CD14-positive monocyte (primary cell): Measurements from ENCODE around the gene EOMES. TPM values are rescaled to one million over a fixed set of nuclear protein-coding genes. Genes with fewer than 3 reads are reported as not detected.

Experiments used
- DNase-seq, 3 donors: peaks; one replicate each; pipeline ENCODE4 v3.0.0-alpha.2; 2011 to 2022
- H2AFZ ChIP-seq: 2 replicates; pipeline ENCODE4 v1.6.0; 2012; ENCODE audit warnings: mild to moderate bottlenecking, low read depth, low read length, inconsistent platforms; ENCODE audit not compliant: insufficient read depth, poor library complexity, severe bottlenecking
- H3K27ac ChIP-seq, 2 donors: 1 replicate in 1 of 2; 2 replicates in 1 of 2; pipeline ENCODE4 v1.5.1; 2012 to 2013; ENCODE audit warnings: low read length in 2 of 2, control low read depth in 1 of 2, inconsistent platforms in 1 of 2, low read depth in 1 of 2, mild to moderate bottlenecking in 1 of 2
- H3K27me3 ChIP-seq, 2 donors: one replicate each; pipeline versions ENCODE4 v1.6.0 to v1.6.1; 2011 to 2013; ENCODE audit warnings: low read length in 2 of 2; ENCODE audit not compliant: control insufficient read depth in 2 of 2, insufficient read depth in 2 of 2
- H3K36me3 ChIP-seq, 2 donors: replicated peaks in 1 of 2; 1 replicate in 1 of 2; 2 replicates in 1 of 2; pipeline versions ENCODE4 v1.5.1 to v1.6.1; 2012 to 2013; ENCODE audit warnings: low read length in 2 of 2, control low read depth in 1 of 2, inconsistent platforms in 1 of 2, mild to moderate bottlenecking in 1 of 2; ENCODE audit not compliant: insufficient read depth in 2 of 2, control insufficient read depth in 1 of 2
- H3K4me1 ChIP-seq, 2 donors: 1 replicate in 1 of 2; 2 replicates in 1 of 2; pipeline versions ENCODE4 v1.5.1 to v1.6.1; 2012 to 2013; ENCODE audit warnings: low read length in 2 of 2, control low read depth in 1 of 2, inconsistent platforms in 1 of 2, mild to moderate bottlenecking in 1 of 2, moderate library complexity in 1 of 2; ENCODE audit not compliant: insufficient read depth in 2 of 2, control insufficient read depth in 1 of 2
- H3K4me2 ChIP-seq: replicated peaks from 2 replicates; pipeline ENCODE3; 2012; ENCODE audit warnings: low read length, moderate library complexity, mild to moderate bottlenecking; ENCODE audit not compliant: poor library complexity, severe bottlenecking; ENCODE audit errors: extremely low read depth
- H3K4me3 ChIP-seq, 3 experiments: fragments of 200-600 bp in 1 of 3; sonication (generic) in 1 of 3; replicated peaks in 1 of 3; 1 replicate in 2 of 3; 2 replicates in 1 of 3; pipeline ENCODE4 v1.5.1; 2011 to 2013; ENCODE audit warnings: low read length in 3 of 3, mild to moderate bottlenecking in 3 of 3, control low read depth in 2 of 3, low read depth in 2 of 3, inconsistent platforms in 1 of 3, moderate library complexity in 1 of 3
- H3K79me2 ChIP-seq: 2 replicates; pipeline ENCODE4 v1.6.0; 2012; ENCODE audit warnings: mild to moderate bottlenecking, control low read depth, inconsistent platforms, low read length, moderate library complexity; ENCODE audit not compliant: insufficient read depth
- H3K9ac ChIP-seq: 2 replicates; pipeline ENCODE4 v1.6.0; 2017; ENCODE audit warnings: low read length, mild to moderate bottlenecking; ENCODE audit not compliant: insufficient read depth, poor library complexity, severe bottlenecking
- H3K9me3 ChIP-seq, 2 donors: replicated peaks in 1 of 2; 1 replicate in 1 of 2; 2 replicates in 1 of 2; pipeline versions ENCODE4 v1.5.1 to v1.6.1; 2012 to 2013; ENCODE audit warnings: low read length in 2 of 2, control low read depth in 1 of 2; ENCODE audit not compliant: control insufficient read depth in 1 of 2, insufficient read depth in 1 of 2
- H4K20me1 ChIP-seq: 2 replicates; pipeline ENCODE4 v1.6.0; 2012; ENCODE audit warnings: mild to moderate bottlenecking, low read length, control low read depth, moderate library complexity; ENCODE audit not compliant: insufficient read depth
- H3K27ac Mint-ChIP-seq, 7 donors: one replicate each; pipeline ENCODE4 v1.8.0; 2020; ENCODE audit warnings: mild to moderate bottlenecking in 7 of 7, mixed read lengths in 7 of 7, moderate library complexity in 6 of 7, inconsistent platforms in 2 of 7
- H3K27me3 Mint-ChIP-seq, 3 donors: one replicate each; pipeline ENCODE4 v1.8.0; 2021 to 2022; ENCODE audit warnings: low read depth in 3 of 3, mild to moderate bottlenecking in 3 of 3, mixed read lengths in 3 of 3, moderate library complexity in 3 of 3, inconsistent platforms in 1 of 3
- H3K36me3 Mint-ChIP-seq, 2 donors: one replicate each; pipeline ENCODE4 v1.8.0; 2020; ENCODE audit warnings: mixed read lengths in 2 of 2, inconsistent platforms in 1 of 2, mild to moderate bottlenecking in 1 of 2
- H3K4me1 Mint-ChIP-seq: one replicate; pipeline ENCODE4 v1.8.0; 2020; ENCODE audit warnings: mild to moderate bottlenecking, mixed read lengths
- H3K4me3 Mint-ChIP-seq, 2 donors: one replicate each; pipeline ENCODE4 v1.8.0; 2020; ENCODE audit warnings: mild to moderate bottlenecking in 2 of 2, mixed read lengths in 2 of 2, moderate library complexity in 1 of 2
- H3K9me3 Mint-ChIP-seq, 7 donors: one replicate each; pipeline ENCODE4 v1.8.0; 2020 to 2022; ENCODE audit warnings: mixed read lengths in 7 of 7, mild to moderate bottlenecking in 6 of 7, moderate library complexity in 6 of 7, inconsistent platforms in 2 of 7
- CTCF ChIP-seq: fragments of 200-600 bp; IDR thresholded peaks from one replicate; pipeline ENCODE4 v1.8.0; 2022; ENCODE audit warnings: antibody characterized with exemption, mild to moderate bottlenecking
- WGBS: methylation state at CpG from one replicate; pipeline ENCODE4 v1.1.5; 2013; ENCODE audit warnings: missing lambda C conversion rate; ENCODE audit not compliant: insufficient coverage; 5-methylcytosine and 5-hydroxymethylcytosine counted together
- intact Hi-C, 2 donors: fragments of 100-400 bp; cut with micrococcal nuclease; formaldehyde crosslinking; loops; one replicate each; pipeline versions ENCODE4 v1.15.0 to v1.15.1; 2023
- polyA plus RNA-seq, 3 donors: library from polyadenylated mRNA; depleted of rRNA in 1 of 3; unstranded in 2 of 3; stranded (reverse) in 1 of 3; fragments of 300-500 nt in 2 of 3; fragments of >200 nt in 1 of 3; fragmentation: Illumina TruSeq in 2 of 3; gene quantifications; 1 replicate in 2 of 3; 2 replicates in 1 of 3; pipeline ENCODE4 v1.2.3, GENCODE V29; 2012 to 2021

EOMES gene
- polyA plus RNA-seq, 3 donors = 0.09 to 0.21 TPM; not detected in 1

- DNase-seq = no peak
- H3K4me1 ChIP-seq = peaks cover 0 to 10% of the 10 kb centered on the region in 2 donors
- no peaks in the 10 kb centered on the region for H3K27me3 ChIP-seq
- Mint-ChIP-seq H3K9me3 (no peaks in the 10 kb centered on the region), H3K36me3 (no peaks in the 10 kb centered on the region), H3K27me3 (peaks cover 0 to 7% (median 0%) of the 10 kb centered on the region in 3 donors), H3K27ac (peak overlapping the region in 1 of 7 donors; percentile 42), H3K4me1 (peaks cover 9% of the 10 kb centered on the region), H3K4me3 (peak overlapping the region in 1 of 2 donors; percentile 89)
- no peak overlapping the region for H3K4me3 ChIP-seq
- no CpG with 5 or more reads among the region's 5 CpGs for WGBS
- intact Hi-C loops = loop anchor here in 1 of 2 donors (5.0 kb wide), 1 partner anchor 543 kb away; no protein-coding TSS in a partner anchor
- H4K20me1 ChIP-seq = no peaks in the 10 kb centered on the region
- H3K9me3 ChIP-seq = no peaks in the 10 kb centered on the region
- H3K27ac ChIP-seq = no peak overlapping the region
- H3K9ac ChIP-seq = peak overlapping the region; percentile 20
- no peaks in the 10 kb centered on the region for H3K79me2 ChIP-seq
- no peak for TF ChIP-seq CTCF
- peak overlapping the region; percentile 67 for H2AFZ ChIP-seq
- peak overlapping the region; percentile 66 for H3K4me2 ChIP-seq
- no peaks in the 10 kb centered on the region for H3K36me3 ChIP-seq
Measured at GRCh38 chr3:27680517-27681246, 41.4 kb downstream of the EOMES start.

GRCh38 chr3:27679691-27680090, 42.4 kb downstream of the EOMES start:
- H3K27ac Mint-ChIP-seq = peak overlapping the region in 2 of 7 donors; percentile 15 to 25
- intact Hi-C loops = loop anchor here in 1 of 2 donors (5.0 kb wide), 1 partner anchor 542 kb away; no protein-coding TSS in a partner anchor
- no peak overlapping the region for H3K9ac ChIP-seq
- no peaks in the 10 kb centered on the region for H3K27me3 ChIP-seq
- H3K9me3 ChIP-seq = no peaks in the 10 kb centered on the region
- TF ChIP-seq CTCF = no peak
- H3K79me2 ChIP-seq = no peaks in the 10 kb centered on the region
- H3K27me3 Mint-ChIP-seq = peaks cover 0 to 7% (median 0%) of the 10 kb centered on the region in 3 donors
- no peaks in the 10 kb centered on the region for H3K36me3 ChIP-seq
- 80% methylated on average over 1 of the region's 1 CpG for WGBS
- H3K4me3 Mint-ChIP-seq = no peak overlapping the region
- H3K36me3 Mint-ChIP-seq = no peaks in the 10 kb centered on the region
- H2AFZ ChIP-seq = no peak overlapping the region
- H3K4me2 ChIP-seq = no peak overlapping the region
- H3K27ac ChIP-seq = no peak overlapping the region
- no peak for DNase-seq
- H3K9me3 Mint-ChIP-seq = peaks cover 0 to under 1% (median 0%) of the 10 kb centered on the region in 7 donors
- H4K20me1 ChIP-seq = no peaks in the 10 kb centered on the region
- peaks cover 9% of the 10 kb centered on the region for H3K4me1 Mint-ChIP-seq
- H3K4me1 ChIP-seq = peaks cover 0 to 10% of the 10 kb centered on the region in 2 donors
- H3K4me3 ChIP-seq = no peak overlapping the region
